Raji (cell line): ENCODE measurements around the gene CSMD2.

Source experiments
- POLR2A ChIP-seq: IDR thresholded peaks from 2 replicates; pipeline ENCODE4 v1.6.1; 2011; ENCODE audit warnings: low read depth, low read length, control low read depth; ENCODE audit not compliant: insufficient read depth

The CSMD2 gene

GRCh38 chr1:33805988-33806387 lies 359.0 kb downstream of the CSMD2 start:
- TF ChIP-seq POLR2A: no peak

- TF ChIP-seq POLR2A: no peak
These were observed 362.8 kb downstream of the CSMD2 start for GRCh38 chr1:33802268-33802667.

DNA sequence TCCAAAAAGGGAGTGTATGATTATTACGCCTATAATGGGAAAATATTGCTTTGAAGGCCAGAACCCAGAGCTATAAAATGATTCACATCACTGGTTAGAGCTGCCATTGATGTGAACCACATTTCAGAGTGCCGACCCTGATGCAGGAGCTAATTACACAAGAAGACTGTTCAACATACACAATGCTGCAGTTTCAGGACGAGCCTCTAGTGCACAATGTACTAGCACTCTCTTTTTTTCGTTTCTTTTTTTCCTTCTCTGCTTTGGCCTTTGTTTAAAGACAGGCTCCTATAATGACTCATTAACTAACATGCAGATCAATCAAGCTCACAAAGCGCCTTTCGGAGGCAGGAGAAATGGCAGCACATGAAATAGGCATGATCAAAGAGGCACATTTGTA lies 367.2 kb downstream of the CSMD2 start:
- TF ChIP-seq POLR2A: no peak

DNA sequence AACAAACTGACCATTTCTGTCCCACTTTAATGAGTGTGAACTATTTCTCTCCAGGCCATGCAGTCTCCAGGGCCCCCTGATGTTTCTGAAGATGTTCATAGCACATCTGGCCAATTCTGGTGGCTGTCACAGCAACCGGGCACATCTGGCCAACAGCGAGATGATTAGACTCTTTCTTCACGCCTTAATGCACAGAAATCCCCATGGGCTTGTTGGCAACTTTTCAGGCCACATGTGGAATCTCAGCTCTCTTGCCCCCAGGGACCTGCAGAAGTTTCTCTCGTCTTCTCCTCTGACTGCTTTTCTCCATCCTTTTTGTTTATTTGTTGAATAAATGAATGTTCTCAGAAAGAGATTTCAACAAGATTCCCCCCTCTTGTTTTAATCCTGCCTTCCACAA lies 372.4 kb downstream of the CSMD2 start:
- no peak for TF ChIP-seq POLR2A

- no peak for TF ChIP-seq POLR2A
These were observed 372.8 kb downstream of the CSMD2 start for GRCh38 chr1:33792216-33792615.

- TF ChIP-seq POLR2A: no peak
These were observed 373.8 kb downstream of the CSMD2 start for GRCh38 chr1:33791251-33791650.

DNA sequence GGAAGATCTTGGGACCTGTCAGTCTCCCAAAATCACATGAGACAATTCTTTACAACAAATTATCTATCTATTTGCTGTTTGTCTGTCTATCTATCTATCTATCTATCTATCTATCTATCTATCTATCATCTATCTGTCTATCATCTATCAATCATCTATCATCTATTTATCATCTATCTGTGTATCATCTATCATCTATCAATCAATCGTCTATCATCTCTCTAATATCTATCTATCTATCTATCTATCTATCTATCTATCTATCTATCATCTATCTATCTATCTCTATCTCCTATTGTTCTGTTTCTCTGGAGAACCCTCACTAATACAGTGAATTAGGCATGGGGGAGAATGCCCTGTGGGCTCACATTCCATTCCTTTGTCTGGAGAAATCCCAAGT lies 374.5 kb downstream of the CSMD2 start:
- TF ChIP-seq POLR2A: no peak

DNA sequence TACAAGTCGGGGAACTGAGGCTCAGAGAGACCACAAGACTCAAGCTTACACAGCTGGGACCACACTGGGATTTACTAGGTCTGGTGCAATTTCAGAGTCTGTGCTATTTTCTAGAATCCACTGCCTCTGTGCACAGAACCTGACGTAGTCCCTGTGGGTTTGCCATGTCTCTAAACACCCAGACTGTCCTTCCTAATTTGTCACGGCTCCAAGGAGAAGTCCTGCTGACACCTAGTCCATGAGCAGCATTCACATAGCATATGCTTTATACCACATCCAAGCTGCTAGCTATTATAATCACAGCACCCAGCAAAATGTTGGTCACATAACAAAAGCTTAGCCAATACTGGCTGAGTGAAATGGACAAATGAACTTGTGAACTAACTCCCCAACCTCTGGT lies 380.2 kb downstream of the CSMD2 start:
- TF ChIP-seq POLR2A: no peak

DNA sequence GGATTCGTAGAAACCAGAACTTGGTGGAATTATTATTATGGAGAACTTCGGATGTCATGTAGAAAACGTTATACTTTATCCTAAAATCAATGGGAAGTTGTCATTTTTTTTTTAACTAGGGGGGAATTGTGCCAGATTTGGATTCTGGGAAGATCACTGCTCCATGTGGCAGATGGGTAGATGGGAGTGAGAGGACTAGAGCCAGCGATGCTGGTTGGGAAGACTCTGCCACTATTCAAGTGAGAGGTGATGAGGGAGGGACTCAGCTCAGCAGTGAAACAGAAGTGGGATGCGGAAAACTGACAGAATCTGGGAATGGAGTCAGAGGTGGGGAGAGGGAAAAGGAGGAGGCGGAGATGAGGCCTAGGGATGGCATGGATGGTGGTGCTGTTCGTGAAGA lies 382.3 kb downstream of the CSMD2 start:
- TF ChIP-seq POLR2A: no peak

GRCh38 chr1:33781652-33782051 lies 383.4 kb downstream of the CSMD2 start:
- no peak for TF ChIP-seq POLR2A

DNA sequence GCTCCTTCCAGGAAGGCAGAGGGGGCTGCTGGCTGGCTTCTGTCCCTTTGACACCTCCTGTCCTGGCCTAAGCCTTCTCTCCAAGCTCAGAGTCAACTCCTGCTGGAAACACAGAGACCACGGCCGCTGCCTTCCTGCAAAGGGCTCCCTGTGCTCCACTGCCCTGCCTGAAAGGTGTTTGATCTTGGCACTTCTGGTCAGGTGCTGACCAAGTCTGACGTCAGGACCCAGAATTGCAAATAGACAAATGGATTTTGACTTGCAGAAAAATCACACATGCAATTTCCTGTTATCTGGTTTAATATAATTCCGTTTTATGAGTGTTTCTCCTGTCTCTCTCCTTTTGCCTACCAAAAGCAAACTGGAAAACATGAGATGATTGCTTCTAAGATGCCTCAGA lies 387.7 kb downstream of the CSMD2 start:
- no peak for TF ChIP-seq POLR2A

DNA sequence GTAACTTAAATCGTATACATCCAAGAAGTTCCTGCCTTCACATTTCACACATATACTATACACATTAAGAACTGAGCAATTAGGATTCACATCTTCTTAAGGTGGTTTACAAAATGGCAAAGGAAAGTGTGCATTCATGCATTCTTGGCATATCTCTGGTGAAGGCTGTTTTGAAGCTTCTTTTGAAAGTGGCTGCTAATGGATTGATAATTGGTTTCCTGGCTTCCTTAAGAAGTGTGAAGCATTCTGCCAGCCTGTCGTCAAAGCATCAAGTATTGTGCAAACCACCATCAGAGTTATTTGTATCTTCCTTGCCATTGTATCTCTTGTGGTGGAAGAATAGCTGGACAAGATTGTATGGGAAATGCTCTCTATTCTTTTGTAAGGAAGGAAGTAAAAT lies 396.2 kb downstream of the CSMD2 start:
- TF ChIP-seq POLR2A: no peak

- TF ChIP-seq POLR2A: no peak
These were observed 396.9 kb downstream of the CSMD2 start for GRCh38 chr1:33768106-33768505.

DNA sequence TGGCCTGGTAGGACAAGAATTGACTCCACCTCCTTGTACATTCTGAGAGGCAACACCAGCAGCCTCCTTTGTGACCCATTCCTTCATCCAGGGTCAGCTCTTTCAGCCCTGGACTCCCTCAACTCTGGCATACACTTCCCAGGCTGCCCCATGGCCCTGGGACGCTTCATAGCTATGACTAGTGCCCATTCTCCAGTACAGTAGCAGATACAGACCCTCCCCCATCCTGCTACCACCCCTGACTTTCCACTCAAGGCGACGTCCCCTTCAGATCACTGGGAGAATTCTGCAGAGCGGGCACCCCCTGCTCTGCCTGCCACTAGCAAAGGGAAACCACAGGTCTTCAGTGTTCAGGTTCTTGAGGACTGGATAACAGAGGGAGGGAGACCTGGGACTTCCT lies 400.9 kb downstream of the CSMD2 start:
- TF ChIP-seq POLR2A: no peak

DNA sequence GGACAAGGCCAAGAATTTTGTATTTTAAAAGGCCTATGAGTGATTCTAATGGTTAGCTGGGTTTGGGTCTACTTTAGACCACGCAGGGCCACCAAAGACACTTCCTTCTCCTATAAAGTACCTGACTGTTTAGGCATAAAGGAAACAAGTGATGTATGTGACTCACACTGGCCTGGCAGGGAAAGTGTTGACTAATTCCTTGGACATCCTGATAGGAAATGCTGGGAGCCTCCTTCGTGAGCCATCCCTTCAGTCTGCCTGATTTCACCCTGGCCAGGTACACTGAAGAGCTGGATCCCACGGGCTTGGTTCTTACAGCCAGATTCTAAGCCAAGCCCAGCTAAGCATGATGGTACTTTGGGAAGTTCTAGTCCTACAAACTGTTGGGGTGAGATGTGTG lies 401.6 kb downstream of the CSMD2 start:
- TF ChIP-seq POLR2A: no peak

GRCh38 chr1:33762962-33763361 lies 402.1 kb downstream of the CSMD2 start:
- no peak for TF ChIP-seq POLR2A

- no peak for TF ChIP-seq POLR2A
These were observed 402.8 kb downstream of the CSMD2 start for GRCh38 chr1:33762109-33762830.

DNA sequence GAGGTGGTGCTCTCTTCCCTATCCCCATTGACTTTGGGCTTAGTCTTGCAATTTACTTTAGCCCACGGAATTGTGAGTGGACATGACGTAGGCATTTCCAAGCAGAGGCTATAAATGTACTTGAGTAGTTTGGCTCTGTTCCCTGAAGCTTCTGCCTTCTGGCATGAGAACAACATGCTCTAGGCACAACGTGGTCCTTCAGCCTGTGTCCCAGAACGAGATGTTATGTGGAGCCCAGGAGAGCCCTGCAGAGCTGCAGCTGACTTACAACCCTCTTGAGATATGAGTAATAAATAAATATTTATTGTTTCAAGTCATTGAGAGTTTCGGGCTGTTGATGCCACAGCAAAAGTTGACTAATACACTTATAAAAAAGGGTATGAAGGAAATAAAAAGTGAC lies 406.3 kb downstream of the CSMD2 start:
- TF ChIP-seq POLR2A: no peak
